SH-SY5Y (cell line): ENCODE measurements around the gene ZFP36L1.

Source experiments
- GATA2 ChIP-seq: IDR thresholded peaks from 2 replicates; pipeline ENCODE4 v1.6.1; 2011; ENCODE audit warnings: mild to moderate bottlenecking, low read depth, low read length
- GATA3 ChIP-seq: IDR thresholded peaks from 2 replicates; pipeline ENCODE4 v1.6.1; 2011; ENCODE audit warnings: low read depth, mild to moderate bottlenecking, low read length, moderate library complexity

GRCh38 chr14:68744613-68745012 is 48.3 kb downstream of the ZFP36L1 start:
- no peak for TF ChIP-seq GATA3
- TF ChIP-seq GATA2 = no peak
